Stomach (tissue), 9 donors: ENCODE results near the gene OR2T10. TPM values are rescaled to one million over a fixed set of nuclear protein-coding genes. Genes with fewer than 3 reads are reported as not detected.
"Not testable (repeated sequence)": the region's sequence is repeated elsewhere in the genome, so short reads cannot be mapped to it uniquely, and the experiment has no call there.

Source experiments
- DNase-seq, 2 donors: peaks; one replicate each; pipeline versions ENCODE4 v3.0.0 to v3.0.0-alpha.2; 2013 to 2019
- H3K27ac ChIP-seq, 5 donors: fragments of 200-600 bp in 4 of 5; sonication (generic) in 4 of 5; one replicate each; pipeline ENCODE4 v1.5.1; 2013 to 2019; ENCODE audit warnings: mild to moderate bottlenecking in 1 of 5, moderate library complexity in 1 of 5
- H3K27me3 ChIP-seq, 3 donors: fragments of 200-600 bp; sonication (generic); one replicate each; pipeline ENCODE4 v1.5.1; 2017 to 2019; ENCODE audit warnings: mixed run types in 1 of 3
- H3K36me3 ChIP-seq, 4 donors: fragments of 200-600 bp; sonication (generic); 1 replicate in 3 of 4; 2 replicates in 1 of 4; pipeline ENCODE4 v1.5.1; 2016 to 2019
- H3K4me1 ChIP-seq, 4 donors: fragments of 200-600 bp; sonication (generic); one replicate each; pipeline ENCODE4 v1.5.1; 2016 to 2019
- H3K4me3 ChIP-seq, 4 donors: fragments of 200-600 bp; sonication (generic) in 3 of 4; one replicate each; pipeline ENCODE4 v1.5.1; 2016 to 2019; ENCODE audit warnings: mild to moderate bottlenecking in 1 of 4
- H3K9me3 ChIP-seq, 4 donors: fragments of 200-600 bp; sonication (generic); one replicate each; pipeline ENCODE4 v1.5.1; 2016 to 2019
- EP300 ChIP-seq: sonication (generic); formaldehyde crosslinking; IDR thresholded peaks from one replicate; pipeline ENCODE4 v1.6.1; 2017; ENCODE audit warnings: antibody characterized with exemption
- POLR2A ChIP-seq, 4 donors: fragments of 450-650 bp; IDR thresholded peaks; one replicate each; pipeline ENCODE4 v1.6.1; 2016; ENCODE audit warnings: antibody characterized with exemption in 4 of 4, control low read depth in 2 of 4, mild to moderate bottlenecking in 1 of 4, moderate library complexity in 1 of 4
- POLR2AphosphoS5 ChIP-seq, 3 donors: sonication (generic); formaldehyde crosslinking; IDR thresholded peaks; one replicate each; pipeline ENCODE4 v1.6.1; 2016; ENCODE audit warnings: antibody characterized with exemption in 3 of 3
- WGBS, 5 donors: extraction: QIAGEN DNeasy Blood & Tissue Kit in 3 of 5; methylation state at CpG; one replicate each; pipeline versions ENCODE4 v1.1.5 to v1.1.7; 2013 to 2018; 5-methylcytosine and 5-hydroxymethylcytosine counted together
- intact Hi-C: fragments of 100-400 bp; cut with DNase I; formaldehyde crosslinking; loops from one replicate; pipeline ENCODE4 v1.15.1; 2023; ENCODE audit warnings: low total_unique reads
- polyA plus RNA-seq, 3 donors: library from polyadenylated mRNA; stranded (reverse); fragments of 200-250 nt; gene quantifications; one replicate each; pipeline ENCODE4 v1.2.3, GENCODE V29; 2013
- total RNA-seq, 5 donors: library from RNA; depleted of rRNA; stranded (reverse); fragments of >200 nt; gene quantifications; one replicate each; pipeline versions ENCODE4 v1.1.0 to v1.2.3, GENCODE V29; 2014 to 2016
- TF ChIP-seq, protein P1 (sequence below), 7 experiments: fragments of 450-650 bp in 4 of 7; fragments of 200-600 bp in 3 of 7; sonication (generic) in 3 of 7; IDR thresholded peaks; one replicate each; pipeline ENCODE4 v1.5.1; 2016 to 2019; ENCODE audit warnings: antibody characterized with exemption in 7 of 7, control low read depth in 2 of 7, mild to moderate bottlenecking in 1 of 7
- donor health status: healthy with polysubstance abuse.
- donor health status: Bipolar disorder and iron deficiency.
- donor health status: healthy.

The OR2T10 gene
- total and polyA plus RNA-seq, 8 donors = not detected

GRCh38 chr1:248589334-248589733 is 8.2 kb downstream of the OR2T10 start:
- TF ChIP-seq, protein P1, sequence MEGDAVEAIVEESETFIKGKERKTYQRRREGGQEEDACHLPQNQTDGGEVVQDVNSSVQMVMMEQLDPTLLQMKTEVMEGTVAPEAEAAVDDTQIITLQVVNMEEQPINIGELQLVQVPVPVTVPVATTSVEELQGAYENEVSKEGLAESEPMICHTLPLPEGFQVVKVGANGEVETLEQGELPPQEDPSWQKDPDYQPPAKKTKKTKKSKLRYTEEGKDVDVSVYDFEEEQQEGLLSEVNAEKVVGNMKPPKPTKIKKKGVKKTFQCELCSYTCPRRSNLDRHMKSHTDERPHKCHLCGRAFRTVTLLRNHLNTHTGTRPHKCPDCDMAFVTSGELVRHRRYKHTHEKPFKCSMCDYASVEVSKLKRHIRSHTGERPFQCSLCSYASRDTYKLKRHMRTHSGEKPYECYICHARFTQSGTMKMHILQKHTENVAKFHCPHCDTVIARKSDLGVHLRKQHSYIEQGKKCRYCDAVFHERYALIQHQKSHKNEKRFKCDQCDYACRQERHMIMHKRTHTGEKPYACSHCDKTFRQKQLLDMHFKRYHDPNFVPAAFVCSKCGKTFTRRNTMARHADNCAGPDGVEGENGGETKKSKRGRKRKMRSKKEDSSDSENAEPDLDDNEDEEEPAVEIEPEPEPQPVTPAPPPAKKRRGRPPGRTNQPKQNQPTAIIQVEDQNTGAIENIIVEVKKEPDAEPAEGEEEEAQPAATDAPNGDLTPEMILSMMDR (IDR thresholded peaks at IDR 0.05) = no peak
- TF ChIP-seq POLR2AphosphoS5 (IDR thresholded peaks at IDR 0.05) (no peak), EP300 (no peak), POLR2A (IDR thresholded peaks at IDR 0.05) (no peak)
- intact Hi-C loops = no loop called here
- no peaks in the 10 kb centered on the region for H3K27me3 ChIP-seq
- H3K4me1 ChIP-seq = no peaks in the 10 kb centered on the region
- H3K9me3 ChIP-seq = no peaks in the 10 kb centered on the region
- WGBS, 5 donors = 67 to 81% (median 73%) methylated on average over 3 of the region's 3 CpGs
- DNase-seq = no peak
- no peak overlapping the region for H3K27ac ChIP-seq
- H3K4me3 ChIP-seq = no peak overlapping the region
- H3K36me3 ChIP-seq = no peaks in the 10 kb centered on the region

- no peak overlapping the region for H3K27ac ChIP-seq
- DNase-seq = no peak
- no peak overlapping the region for H3K4me3 ChIP-seq
- H3K4me1 ChIP-seq = no peaks in the 10 kb centered on the region
- no peaks in the 10 kb centered on the region for H3K36me3 ChIP-seq
- no peaks in the 10 kb centered on the region for H3K9me3 ChIP-seq
- intact Hi-C loops = no loop called here
- 76 to 86% (median 79%) methylated on average over 3 of the region's 3 CpGs for WGBS, 5 donors
- H3K27me3 ChIP-seq = no peaks in the 10 kb centered on the region
- TF ChIP-seq EP300 (no peak), POLR2AphosphoS5 (IDR thresholded peaks at IDR 0.05) (no peak)
- TF ChIP-seq, protein P1 (IDR thresholded peaks at IDR 0.05) = no peak
Measured at GRCh38 chr1:248585266-248585665, 12.2 kb downstream of the OR2T10 start.

DNA sequence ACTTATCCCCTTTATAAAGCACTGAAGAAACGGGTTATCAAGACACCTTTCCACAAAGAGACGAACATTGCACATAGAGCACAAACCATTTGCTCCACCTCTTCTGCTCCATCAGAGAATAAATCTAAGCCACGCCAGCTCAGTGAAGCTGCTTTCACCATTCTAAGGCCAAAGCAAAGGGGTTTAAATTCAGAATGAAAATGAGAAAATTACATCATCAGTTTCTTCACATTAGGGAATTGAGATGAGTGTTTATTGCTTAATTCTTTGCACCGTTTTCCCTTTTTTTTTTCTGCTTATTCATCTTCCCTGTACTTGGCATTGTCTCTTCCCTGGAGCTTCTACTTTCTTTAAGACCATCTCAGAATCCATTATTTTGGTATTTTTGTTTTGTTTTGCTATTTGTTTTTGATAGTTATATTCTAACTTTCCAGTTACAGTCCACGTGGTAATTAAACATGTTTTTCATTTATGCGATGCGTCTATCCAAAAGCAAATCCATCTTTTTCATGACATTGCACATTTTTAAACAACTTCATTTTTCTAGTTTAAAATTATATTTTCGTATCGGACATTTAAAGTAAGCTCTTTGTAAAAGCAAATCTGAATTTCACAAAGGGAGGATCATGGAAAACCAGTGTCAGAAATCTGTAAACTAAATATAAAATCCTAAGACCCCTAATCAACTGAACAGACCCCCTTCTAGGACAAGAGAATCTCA is 21.1 kb downstream of the OR2T10 start:
- H3K36me3 ChIP-seq = no peaks in the 10 kb centered on the region
- WGBS, 5 donors = 76 to 83% (median 77%) methylated on average over 9 of the region's 9 CpGs
- no peak overlapping the region for H3K4me3 ChIP-seq
- no peaks in the 10 kb centered on the region for H3K9me3 ChIP-seq
- intact Hi-C loops = no loop called here
- TF ChIP-seq POLR2AphosphoS5 (IDR thresholded peaks at IDR 0.05) (no peak), POLR2A (IDR thresholded peaks at IDR 0.05) (no peak), EP300 (no peak)
- TF ChIP-seq, protein P1 (IDR thresholded peaks at IDR 0.05) = no peak
- no peaks in the 10 kb centered on the region for H3K4me1 ChIP-seq
- H3K27me3 ChIP-seq = no peaks in the 10 kb centered on the region
- DNase-seq = no peak
- H3K27ac ChIP-seq = no peak overlapping the region

DNA sequence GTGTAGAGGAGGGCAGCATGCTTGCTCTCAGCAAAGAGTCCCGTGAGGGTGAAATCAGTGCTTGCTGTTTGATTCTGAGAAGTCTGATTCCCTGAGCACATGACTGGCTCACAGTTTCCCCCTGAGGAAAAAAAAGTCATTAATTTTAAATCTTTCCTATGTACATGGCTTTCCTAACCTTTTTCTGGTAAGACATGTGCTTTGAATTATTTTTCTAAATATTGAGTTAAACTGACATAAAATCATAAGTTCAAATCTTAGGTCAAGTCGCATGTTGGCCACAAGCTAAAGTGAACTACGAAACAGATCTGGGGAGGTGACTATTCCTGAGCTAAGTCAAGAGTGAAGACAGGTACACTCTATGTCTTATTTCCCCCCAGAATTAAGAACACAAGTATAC is 22.8 kb downstream of the OR2T10 start, which contains the start of gene OR2T34:
Gene OR2T34 (minus strand): TSS at position 101 of the 400 bp plus-strand sequence. CDS start 0 bp downstream, at position 101.
- H3K4me3 ChIP-seq, H3K36me3 ChIP-seq, H3K27ac ChIP-seq, H3K4me1 ChIP-seq, H3K27me3 ChIP-seq, H3K9me3 ChIP-seq, DNase-seq, intact Hi-C loops: not testable (repeated sequence)
- 88 to 91% (median 89%) methylated on average over 3 of the region's 3 CpGs for WGBS, 5 donors

DNA sequence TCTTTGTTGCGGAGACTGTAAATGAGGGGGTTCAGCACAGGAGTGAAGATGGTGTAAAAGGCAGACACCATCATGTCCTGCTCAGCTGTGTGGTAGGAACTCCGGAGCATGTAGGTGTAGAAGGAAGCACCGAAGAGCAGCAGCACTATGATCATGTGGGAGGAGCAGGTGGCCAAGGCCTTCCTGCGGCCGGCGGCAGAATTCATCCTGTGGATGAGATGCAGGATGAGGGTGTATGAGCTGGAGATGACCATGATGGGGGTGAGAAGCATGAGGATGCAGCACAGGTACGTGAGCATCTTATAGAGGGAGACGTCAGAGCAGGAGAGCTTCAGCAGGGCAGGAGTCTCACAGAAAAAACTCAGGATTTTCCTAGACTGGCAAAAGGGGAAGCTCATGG is 23.6 kb downstream of the OR2T10 start:
- 81 to 91% (median 85%) methylated on average over 2 to 6 of the region's 8 CpGs for WGBS, 5 donors
- intact Hi-C loops = not testable (repeated sequence)

DNA sequence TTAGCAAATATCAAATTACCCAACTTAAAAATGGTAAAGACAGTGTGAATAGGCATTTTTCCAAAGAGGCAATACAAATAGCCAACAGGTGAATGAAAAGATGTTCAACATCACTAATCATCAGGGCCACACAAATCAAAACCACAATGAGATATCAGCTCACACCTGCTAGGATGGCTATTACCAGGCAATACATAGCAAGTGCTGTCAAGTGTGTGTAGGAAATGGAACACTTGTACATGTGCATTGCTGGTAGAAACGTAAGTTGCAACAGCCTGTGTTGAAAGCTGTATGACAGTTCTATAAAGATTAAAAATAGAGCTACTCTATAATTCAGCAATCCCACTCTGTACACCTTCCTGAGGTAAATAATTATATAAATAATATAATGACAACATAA is 25.5 kb downstream of the OR2T10 start:
- H3K9me3 ChIP-seq, H3K27ac ChIP-seq, H3K4me3 ChIP-seq, H3K27me3 ChIP-seq, H3K36me3 ChIP-seq, H3K4me1 ChIP-seq, intact Hi-C loops, DNase-seq: not testable (repeated sequence)
- WGBS, 5 donors = no CpG with 5 or more reads among the region's 1 CpG

More for the DNA sequence above, 23.6 kb downstream of the OR2T10 start:
- H3K36me3 ChIP-seq, H3K4me1 ChIP-seq, H3K4me3 ChIP-seq, H3K9me3 ChIP-seq, H3K27ac ChIP-seq, DNase-seq, H3K27me3 ChIP-seq: not testable (repeated sequence)

GRCh38 chr1:248570811-248571210 is 26.7 kb downstream of the OR2T10 start:
- H3K36me3 ChIP-seq, H3K9me3 ChIP-seq, H3K4me1 ChIP-seq, H3K27me3 ChIP-seq, H3K4me3 ChIP-seq, DNase-seq, H3K27ac ChIP-seq, intact Hi-C loops: not testable (repeated sequence)
- WGBS, 5 donors = 57 to 92% (median 77%) methylated on average over 3 of the region's 3 CpGs

DNA sequence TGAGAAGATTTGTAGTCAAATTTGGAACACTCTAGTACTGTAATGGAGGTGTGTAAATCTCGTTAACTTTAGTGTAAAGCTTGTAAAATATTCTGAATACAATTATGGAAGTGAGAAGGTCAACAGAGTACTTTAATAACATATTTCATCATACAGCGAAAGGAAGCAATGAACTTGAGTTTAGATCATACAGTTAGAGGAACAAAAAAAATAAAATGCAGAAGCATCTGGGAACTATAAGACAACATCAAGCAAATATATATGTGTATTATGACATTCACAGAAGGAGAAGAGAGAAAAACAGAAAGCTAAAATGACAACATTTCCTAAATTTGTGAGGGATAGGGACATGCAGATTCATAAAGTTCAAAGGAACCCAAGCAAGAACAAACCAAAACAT is 28.5 kb downstream of the OR2T10 start:
- H3K4me3 ChIP-seq, H3K27ac ChIP-seq: not testable (repeated sequence)

More for the DNA sequence above, 28.5 kb downstream of the OR2T10 start:
- H3K27me3 ChIP-seq, H3K9me3 ChIP-seq, H3K4me1 ChIP-seq, intact Hi-C loops, DNase-seq, H3K36me3 ChIP-seq: not testable (repeated sequence)
- 15 to 52% (median 27%) methylated on average over 2 of the region's 2 CpGs for WGBS, 5 donors
